Hepatocyte (in vitro differentiated cells): Measurements from ENCODE around the gene UBQLNL. TPM values are rescaled to one million over a fixed set of nuclear protein-coding genes. Genes with fewer than 3 reads are reported as not detected.

Source experiments
- DNase-seq: peaks from one replicate; pipeline ENCODE4 v3.0.0-alpha.2; 2016; ENCODE audit warnings: low spot score
- H2AFZ ChIP-seq: fragments of 200-600 bp; sonication (generic); 2 replicates; pipeline ENCODE4 v1.6.0; 2016; ENCODE audit warnings: antibody characterized with exemption, mild to moderate bottlenecking
- H3K27ac ChIP-seq: fragments of 200-600 bp; sonication (generic); 2 replicates; pipeline ENCODE4 v1.5.1; 2016; ENCODE audit warnings: mild to moderate bottlenecking
- H3K27me3 ChIP-seq: fragments of 200-600 bp; sonication (generic); 2 replicates; pipeline ENCODE4 v1.6.1; 2016
- H3K36me3 ChIP-seq: fragments of 200-600 bp; sonication (generic); replicated peaks from 2 replicates; pipeline ENCODE4 v1.5.1; 2016; ENCODE audit warnings: low read depth; ENCODE audit not compliant: insufficient read depth
- H3K4me1 ChIP-seq: fragments of 200-600 bp; sonication (generic); 2 replicates; pipeline ENCODE4 v1.5.1; 2016; ENCODE audit warnings: mild to moderate bottlenecking, moderate library complexity; ENCODE audit not compliant: insufficient read depth
- H3K4me2 ChIP-seq: fragments of 200-600 bp; sonication (generic); 2 replicates; pipeline ENCODE4 v1.6.0; 2016
- H3K4me3 ChIP-seq: fragments of 200-600 bp; sonication (generic); 2 replicates; pipeline ENCODE4 v1.5.1; 2016; ENCODE audit warnings: mild to moderate bottlenecking
- H3K79me2 ChIP-seq: fragments of 200-600 bp; sonication (generic); 2 replicates; pipeline ENCODE4 v1.6.0; 2017; ENCODE audit warnings: mild to moderate bottlenecking
- H3K9me2 ChIP-seq: fragments of 200-600 bp; sonication (generic); replicated peaks from 2 replicates; pipeline ENCODE4 v1.6.0; 2017; ENCODE audit warnings: mild to moderate bottlenecking; ENCODE audit not compliant: insufficient read depth
- H3K9me3 ChIP-seq: fragments of 200-600 bp; sonication (generic); 2 replicates; pipeline ENCODE4 v1.5.1; 2016; ENCODE audit warnings: low read depth, mild to moderate bottlenecking
- H4K20me1 ChIP-seq: fragments of 200-600 bp; sonication (generic); 2 replicates; pipeline ENCODE4 v1.6.0; 2016; ENCODE audit warnings: mild to moderate bottlenecking; ENCODE audit not compliant: insufficient read depth, poor library complexity, severe bottlenecking
- EZH2 ChIP-seq: fragments of 200-600 bp; sonication (generic); IDR thresholded peaks from 2 replicates; pipeline ENCODE4 v1.6.1; 2016; ENCODE audit warnings: antibody characterized with exemption, mild to moderate bottlenecking, borderline replicate concordance
- EZH2phosphoT487 ChIP-seq: fragments of 200-600 bp; sonication (generic); IDR thresholded peaks from one replicate; pipeline ENCODE4 v1.6.1; 2018; ENCODE audit warnings: antibody characterized with exemption, mild to moderate bottlenecking, low read depth, moderate library complexity; ENCODE audit not compliant: unreplicated experiment, severe bottlenecking
- WGBS: methylation state at CpG from one replicate; pipeline ENCODE4 v1.1.6; 2016; ENCODE audit warnings: low lambda C conversion rate; ENCODE audit errors: missing lambda C conversion rate; 5-methylcytosine and 5-hydroxymethylcytosine counted together
- polyA plus RNA-seq: library from polyadenylated mRNA; unstranded; fragments of >200 nt; fragmentation: Nextera tagmentation; extraction: Ambion mirVana; gene quantifications from 2 replicates; pipeline ENCODE4 v1.2.1, GENCODE V29; 2016
- total RNA-seq: library from RNA; depleted of rRNA; stranded (reverse); fragments of >200 nt; gene quantifications from 2 replicates; pipeline ENCODE4 v1.2.3, GENCODE V29; 2014
- TF ChIP-seq, protein P1 (sequence below): fragments of 200-600 bp; sonication (generic); IDR thresholded peaks from 2 replicates; pipeline ENCODE4 v1.5.1; 2016; ENCODE audit warnings: antibody characterized with exemption, mild to moderate bottlenecking; ENCODE audit not compliant: poor library complexity

UBQLNL gene
- total and polyA plus RNA-seq, 2 experiments from 2014 or later: 0.53 TPM; not detected in 1

DNA sequence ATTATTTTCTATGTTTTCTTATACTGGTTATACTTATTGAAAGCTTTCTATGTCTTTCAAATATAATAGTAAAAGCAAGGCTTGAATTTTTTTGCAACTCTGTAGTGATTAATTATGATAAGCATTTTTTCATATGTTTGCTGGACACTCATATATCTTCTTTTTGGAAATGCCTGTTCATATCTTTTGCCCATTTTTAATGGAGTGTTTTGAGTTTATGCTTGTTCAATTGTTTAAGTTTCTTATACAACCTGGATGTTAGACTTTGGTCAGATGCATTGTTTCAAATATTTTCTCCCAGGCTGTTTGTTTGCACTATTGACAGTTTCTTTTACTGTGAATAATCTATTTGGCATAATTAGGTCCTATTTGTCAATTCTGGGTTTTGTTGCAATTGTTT lies 20.0 kb upstream of the UBQLNL start:
- H3K79me2 ChIP-seq: no peaks in the 10 kb centered on the region
- no peaks in the 10 kb centered on the region for H3K9me2 ChIP-seq
- DNase-seq: no peak
- no peak overlapping the region for H3K4me3 ChIP-seq
- no peaks in the 10 kb centered on the region for H3K9me3 ChIP-seq
- no peak overlapping the region for H3K4me2 ChIP-seq
- no peak overlapping the region for H2AFZ ChIP-seq
- TF ChIP-seq EZH2 (no peak), EZH2phosphoT487 (no peak)
- TF ChIP-seq, protein P1, sequence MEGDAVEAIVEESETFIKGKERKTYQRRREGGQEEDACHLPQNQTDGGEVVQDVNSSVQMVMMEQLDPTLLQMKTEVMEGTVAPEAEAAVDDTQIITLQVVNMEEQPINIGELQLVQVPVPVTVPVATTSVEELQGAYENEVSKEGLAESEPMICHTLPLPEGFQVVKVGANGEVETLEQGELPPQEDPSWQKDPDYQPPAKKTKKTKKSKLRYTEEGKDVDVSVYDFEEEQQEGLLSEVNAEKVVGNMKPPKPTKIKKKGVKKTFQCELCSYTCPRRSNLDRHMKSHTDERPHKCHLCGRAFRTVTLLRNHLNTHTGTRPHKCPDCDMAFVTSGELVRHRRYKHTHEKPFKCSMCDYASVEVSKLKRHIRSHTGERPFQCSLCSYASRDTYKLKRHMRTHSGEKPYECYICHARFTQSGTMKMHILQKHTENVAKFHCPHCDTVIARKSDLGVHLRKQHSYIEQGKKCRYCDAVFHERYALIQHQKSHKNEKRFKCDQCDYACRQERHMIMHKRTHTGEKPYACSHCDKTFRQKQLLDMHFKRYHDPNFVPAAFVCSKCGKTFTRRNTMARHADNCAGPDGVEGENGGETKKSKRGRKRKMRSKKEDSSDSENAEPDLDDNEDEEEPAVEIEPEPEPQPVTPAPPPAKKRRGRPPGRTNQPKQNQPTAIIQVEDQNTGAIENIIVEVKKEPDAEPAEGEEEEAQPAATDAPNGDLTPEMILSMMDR: no peak
- H3K36me3 ChIP-seq: no peaks in the 10 kb centered on the region
- H4K20me1 ChIP-seq: no peaks in the 10 kb centered on the region
- H3K27ac ChIP-seq: no peak overlapping the region
- no peaks in the 10 kb centered on the region for H3K4me1 ChIP-seq
- H3K27me3 ChIP-seq: no peaks in the 10 kb centered on the region

DNA sequence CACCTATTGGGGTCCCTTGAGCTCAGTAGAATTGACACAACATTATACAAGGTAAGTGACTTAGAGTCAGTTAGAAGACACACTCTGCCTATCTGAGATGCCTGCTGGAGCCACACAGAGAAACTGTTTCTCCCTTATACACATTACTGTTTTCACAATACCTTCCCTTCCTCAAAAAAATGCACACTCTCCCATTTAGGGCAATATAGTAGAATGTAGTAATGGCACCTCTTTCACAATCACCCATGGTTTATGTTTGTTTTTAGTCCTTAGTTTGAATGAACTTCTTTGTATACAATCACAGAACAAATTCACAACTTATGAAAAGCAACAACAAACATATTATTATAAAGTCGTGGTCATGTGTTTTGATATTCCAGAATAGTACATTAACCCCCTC lies 17.5 kb upstream of the UBQLNL start:
- H2AFZ ChIP-seq: no peak overlapping the region
- H3K27me3 ChIP-seq: no peaks in the 10 kb centered on the region
- 83% methylated on average over 1 of the region's 1 CpG for WGBS
- no peak for DNase-seq
- TF ChIP-seq, protein P1: no peak
- no peak for TF ChIP-seq EZH2phosphoT487
- TF ChIP-seq EZH2: no peak
- no peaks in the 10 kb centered on the region for H3K79me2 ChIP-seq
- no peaks in the 10 kb centered on the region for H3K9me3 ChIP-seq
- H3K9me2 ChIP-seq: no peaks in the 10 kb centered on the region
- no peak overlapping the region for H3K4me3 ChIP-seq
- no peak overlapping the region for H3K27ac ChIP-seq
- H3K4me2 ChIP-seq: no peak overlapping the region
- H3K4me1 ChIP-seq: no peaks in the 10 kb centered on the region
- no peaks in the 10 kb centered on the region for H4K20me1 ChIP-seq
- H3K36me3 ChIP-seq: no peaks in the 10 kb centered on the region

DNA sequence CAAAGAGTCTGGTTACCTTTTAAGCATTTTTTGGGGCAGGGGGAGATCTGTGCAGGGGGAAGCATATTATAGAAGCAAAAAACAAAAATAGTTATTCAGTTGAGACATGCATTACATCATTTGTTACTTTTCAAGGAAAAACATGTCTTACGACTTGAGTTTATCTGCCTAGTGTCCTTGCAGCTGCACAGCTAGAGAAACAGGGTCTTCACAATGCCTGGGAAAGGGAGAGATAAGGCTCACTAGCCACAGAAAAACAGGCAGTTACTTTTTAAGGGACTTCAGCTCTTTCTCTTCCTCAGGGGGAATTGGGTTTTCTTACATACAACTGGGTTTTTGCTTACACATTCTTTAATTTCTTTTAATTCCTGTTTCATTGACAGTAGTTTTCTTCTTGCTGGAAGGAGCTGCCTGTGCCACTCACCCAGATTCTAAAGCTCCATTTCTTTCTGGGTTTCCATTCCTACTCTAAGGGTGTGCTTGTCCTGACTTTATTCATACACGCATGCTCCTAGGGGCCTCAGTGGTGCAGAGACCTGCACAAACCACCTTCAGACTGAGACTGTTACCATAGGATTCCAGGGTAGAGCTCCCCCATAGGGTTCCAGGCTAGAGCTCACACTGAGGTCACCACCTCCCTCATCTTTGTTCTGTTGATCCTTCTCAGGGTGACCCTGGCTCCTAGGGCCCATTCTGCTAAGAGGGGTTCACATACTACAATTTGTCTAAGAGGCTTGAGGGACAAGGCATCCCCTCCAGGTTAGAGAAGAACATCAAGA lies 14.7 kb upstream of the UBQLNL start:
- no peaks in the 10 kb centered on the region for H3K36me3 ChIP-seq
- no peak overlapping the region for H3K4me2 ChIP-seq
- H3K4me3 ChIP-seq: no peak overlapping the region
- no peaks in the 10 kb centered on the region for H3K4me1 ChIP-seq
- no peak for DNase-seq
- H3K9me3 ChIP-seq: no peaks in the 10 kb centered on the region
- H4K20me1 ChIP-seq: no peaks in the 10 kb centered on the region
- H3K79me2 ChIP-seq: no peaks in the 10 kb centered on the region
- H3K9me2 ChIP-seq: no peaks in the 10 kb centered on the region
- 59% methylated on average over 2 of the region's 2 CpGs for WGBS
- H2AFZ ChIP-seq: no peak overlapping the region
- H3K27me3 ChIP-seq: no peaks in the 10 kb centered on the region
- TF ChIP-seq EZH2: no peak
- H3K27ac ChIP-seq: no peak overlapping the region

GRCh38 chr11:5528495-5528894 lies 12.0 kb upstream of the UBQLNL start:
- no peak overlapping the region for H3K4me2 ChIP-seq
- H3K27ac ChIP-seq: no peak overlapping the region
- H3K9me2 ChIP-seq: no peaks in the 10 kb centered on the region
- WGBS: 75% methylated on average over 1 of the region's 1 CpG
- H3K36me3 ChIP-seq: no peaks in the 10 kb centered on the region
- H3K4me1 ChIP-seq: no peaks in the 10 kb centered on the region
- no peak overlapping the region for H2AFZ ChIP-seq
- no peaks in the 10 kb centered on the region for H3K79me2 ChIP-seq
- no peak for DNase-seq
- H3K27me3 ChIP-seq: no peaks in the 10 kb centered on the region
- H3K9me3 ChIP-seq: no peaks in the 10 kb centered on the region
- no peak overlapping the region for H3K4me3 ChIP-seq
- TF ChIP-seq EZH2phosphoT487: no peak
- TF ChIP-seq, protein P1: no peak
- H4K20me1 ChIP-seq: no peaks in the 10 kb centered on the region
